K562 (cell line): Measurements from ENCODE around the gene AGO4. TPM values are rescaled to one million over a fixed set of nuclear protein-coding genes. Genes with fewer than 3 reads are reported as not detected.
"Not testable (repeated sequence)": the region's sequence is repeated elsewhere in the genome, so short reads cannot be mapped to it uniquely, and the experiment has no call there.

Experiments
- ATAC-seq: fragments of 200-7000 bp; cut with Tn5 transposase; 3 replicates; pipeline ENCODE4 v1.9.1; 2020; ENCODE audit warnings: moderate library complexity
- BruUV-seq: library from RNA; stranded (reverse); fragments of 400-500 nt; replicated peaks from 2 replicates; lab custom pipeline; 2021; lab: Mats Ljungman, UMichigan
- CTCF ChIA-PET: fragments of 300-600 bp; formaldehyde crosslinking; extraction: SDS; loops from one replicate; lab custom pipeline; 2021; ENCODE audit warnings: low intra/inter-chr PET ratio; lab: Yijun Ruan, JAX
- POLR2A ChIA-PET: fragments of 300-600, 350-650 bp; sonication (Branson Sonifier 250); formaldehyde crosslinking; extraction: SDS; loops from one replicate; lab custom pipeline; 2021; ENCODE audit warnings: antibody characterized with exemption, inconsistent platforms; lab: Yijun Ruan, JAX
- DNase-seq, 4 experiments: peaks; one replicate each; pipeline versions ENCODE4 v3.0.0 to v3.0.0-alpha.2; 2011 to 2018; ENCODE audit warnings: low spot score in 3 of 4, mixed read lengths in 3 of 4; ENCODE audit errors: extremely low read depth in 1 of 4
- FAIRE-seq: peaks from 2 replicates; lab custom pipeline; 2011; peaks lifted over from hg19 to GRCh38; lab: Jason Lieb, UNC
- H2AFZ ChIP-seq: 2 replicates; pipeline ENCODE4 v1.6.0; 2011; ENCODE audit warnings: low read depth, low read length, control low read depth, inconsistent platforms
- H3K27ac ChIP-seq: fragments of 200-600 bp; 3 replicates; pipeline ENCODE4 v1.8.0; 2011; ENCODE audit warnings: low read depth, mild to moderate bottlenecking, control low read depth, inconsistent platforms, low read length, moderate library complexity, mixed read lengths; ENCODE audit errors: extremely low read depth
- H3K27me3 ChIP-seq, 2 experiments: fragments of 300-600 bp in 1 of 2; 2 replicates in 1 of 2; 3 replicates in 1 of 2; pipeline versions ENCODE4 v1.6.0 to v1.8.0; 2011; ENCODE audit warnings: inconsistent platforms in 2 of 2, low read length in 2 of 2, mild to moderate bottlenecking in 1 of 2, mixed read lengths in 1 of 2, moderate library complexity in 1 of 2; ENCODE audit not compliant: control insufficient read depth in 2 of 2, insufficient read depth in 2 of 2
- H3K36me3 ChIP-seq: fragments of 300-600 bp; 3 replicates; pipeline ENCODE4 v1.8.0; 2011; ENCODE audit warnings: mild to moderate bottlenecking, low read length, inconsistent platforms; ENCODE audit not compliant: control insufficient read depth, insufficient read depth
- H3K4me1 ChIP-seq, 2 experiments: fragments of 200-600 bp in 1 of 2; replicated peaks in 1 of 2; 2 replicates in 1 of 2; 3 replicates in 1 of 2; pipeline versions ENCODE4 v1.5.1 to v1.8.0; 2011; ENCODE audit warnings: inconsistent platforms in 2 of 2, low read length in 2 of 2, mild to moderate bottlenecking in 1 of 2, mixed read lengths in 1 of 2, moderate library complexity in 1 of 2; ENCODE audit not compliant: control insufficient read depth in 2 of 2, insufficient read depth in 2 of 2
- H3K4me2 ChIP-seq: 2 replicates; pipeline ENCODE4 v1.6.1; 2011; ENCODE audit warnings: low read length, control low read depth, inconsistent platforms, mixed read lengths; ENCODE audit not compliant: insufficient read depth
- H3K4me3 ChIP-seq: fragments of 200-600 bp; sonication (generic), shearing (Covaris generic); 2 replicates; pipeline ENCODE4 v1.5.1; 2016; ENCODE audit warnings: control low read depth, inconsistent platforms
- H3K79me2 ChIP-seq: fragments of 200-600 bp; 3 replicates; pipeline ENCODE4 v1.8.0; 2011; ENCODE audit warnings: low read length, inconsistent platforms; ENCODE audit not compliant: control insufficient read depth, insufficient read depth
- H3K9ac ChIP-seq, 2 experiments: 2 replicates each; pipeline versions ENCODE4 v1.6.0 to v1.6.1; 2011; ENCODE audit warnings: low read depth in 2 of 2, low read length in 2 of 2, control low read depth in 1 of 2, inconsistent platforms in 1 of 2, mild to moderate bottlenecking in 1 of 2, mixed read lengths in 1 of 2; ENCODE audit not compliant: insufficient read depth in 1 of 2
- H3K9me1 ChIP-seq: one replicate; pipeline ENCODE4 v1.6.0; 2011; ENCODE audit warnings: inconsistent platforms, mild to moderate bottlenecking, low read length, moderate library complexity; ENCODE audit not compliant: control insufficient read depth, insufficient read depth
- H3K9me3 ChIP-seq: replicated peaks from 2 replicates; pipeline ENCODE4 v1.5.1; 2011; ENCODE audit warnings: low read depth, low read length, inconsistent platforms; ENCODE audit not compliant: control insufficient read depth, insufficient read depth
- H4K20me1 ChIP-seq: replicated peaks from 2 replicates; pipeline ENCODE4 v1.6.1; 2011; ENCODE audit warnings: low read length, inconsistent platforms, mixed read lengths; ENCODE audit not compliant: control insufficient read depth, insufficient read depth
- BHLHE40 ChIP-seq: IDR thresholded peaks from 2 replicates; pipeline ENCODE4 v1.6.1; 2011; ENCODE audit warnings: low read length, improper control_type of control experiment
- HMG20A ChIP-seq: fragments of 450-650 bp; formaldehyde crosslinking; conservative IDR thresholded peaks from 2 replicates; pipeline ENCODE4 v1.4.0; 2020; ENCODE audit warnings: mild to moderate bottlenecking, mixed read lengths
- IFI16 ChIP-seq: fragments of 250-450 bp; sonication (Bioruptor Pico); IDR thresholded peaks from 2 replicates; pipeline ENCODE4 v2.1.2; 2022; ENCODE audit warnings: mild to moderate bottlenecking, inconsistent platforms
- JUND ChIP-seq, 2 experiments: IDR thresholded peaks; 2 replicates in 1 of 2; 3 replicates in 1 of 2; pipeline ENCODE4 v1.6.1; 2011; ENCODE audit warnings: borderline replicate concordance in 2 of 2, low read depth in 2 of 2, low read length in 2 of 2, improper control_type of control experiment in 1 of 2, missing biosample characterization in 1 of 2, missing genetic modification characterization in 1 of 2, missing genetic modification reagents in 1 of 2
- MXI1 ChIP-seq: IDR thresholded peaks from 2 replicates; pipeline ENCODE4 v1.6.1; 2011; ENCODE audit warnings: low read depth, mild to moderate bottlenecking, improper control_type of control experiment, low read length
- TEAD4 ChIP-seq, 2 experiments: sonication (generic) in 1 of 2; formaldehyde crosslinking in 1 of 2; IDR thresholded peaks; 2 replicates each; pipeline versions ENCODE4 v1.6.1 to v1.8.0; 2012 to 2022; ENCODE audit warnings: borderline replicate concordance in 1 of 2, inconsistent platforms in 1 of 2, low read length in 1 of 2, mild to moderate bottlenecking in 1 of 2, missing genetic modification reagents in 1 of 2
- ZNF134 ChIP-seq: fragments of 250-450 bp; sonication (Bioruptor Pico); conservative IDR thresholded peaks from 2 replicates; pipeline ENCODE4 v1.4.0; 2020
- WGBS: fragments of 100-300 bp; shearing (Covaris generic); methylation state at CpG from one replicate; pipeline ENCODE4 v1.1.6; 2016; ENCODE audit warnings: low coverage, mixed read lengths; ENCODE audit not compliant: insufficient coverage; ENCODE audit errors: missing lambda C conversion rate; 5-methylcytosine and 5-hydroxymethylcytosine counted together
- in situ Hi-C: fragments of 300-500 bp; cut with MboI; formaldehyde crosslinking; loops from 4 replicates; pipeline ENCODE4 v1.15.0; 2018; ENCODE audit warnings: inconsistent platforms, mixed read lengths
- intact Hi-C: fragments of 100-400 bp; cut with micrococcal nuclease; formaldehyde crosslinking; loops from 2 replicates; pipeline ENCODE4 v1.14.2; 2022
- polyA plus RNA-seq, 8 experiments: library from polyadenylated mRNA; depleted of rRNA in 4 of 8; stranded (reverse) in 5 of 8; unstranded in 3 of 8; fragments of >200 nt; fragmentation: Nextera tagmentation in 2 of 8; fragmentation: Illumina TruSeq in 1 of 8; extraction: Ambion mirVana in 2 of 8; extraction: Trizol in 1 of 8; gene quantifications; 2 replicates each; pipeline versions ENCODE4 v1.2.1 to v1.2.3, GENCODE V29; 2011 to 2014; ENCODE audit warnings: inconsistent platforms in 1 of 8, missing spikeins in 1 of 8
- total RNA-seq, 7 experiments: library from RNA; depleted of rRNA in 6 of 7; stranded (reverse); fragments of >200 nt in 6 of 7; fragmentation: Illumina TruSeq in 2 of 7; extraction: Trizol in 2 of 7; gene quantifications; 2 replicates each; pipeline versions ENCODE4 v1.2.1 to v1.2.3, GENCODE V29; 2011 to 2021; ENCODE audit warnings: low replicate concordance in 1 of 7
- TF ChIP-seq, protein P1 (sequence below): fragments of 450-650 bp; formaldehyde crosslinking; conservative IDR thresholded peaks from 2 replicates; pipeline ENCODE4 v1.4.0; 2022; ENCODE audit warnings: mild to moderate bottlenecking, missing genetic modification characterization
- TF ChIP-seq, protein P2 (sequence below): fragments of 250-450 bp; sonication (Bioruptor Pico); IDR thresholded peaks from 2 replicates; pipeline ENCODE4 v1.8.0; 2022; ENCODE audit warnings: moderate library complexity, mild to moderate bottlenecking, inconsistent platforms

AGO4 gene
- total and polyA plus RNA-seq, 9 of the 15 experiments (the other 6 are each of a cell fraction or from before 2014, with no cell fraction given): 1.3 to 10.5 (median 6.5) TPM

DNA sequence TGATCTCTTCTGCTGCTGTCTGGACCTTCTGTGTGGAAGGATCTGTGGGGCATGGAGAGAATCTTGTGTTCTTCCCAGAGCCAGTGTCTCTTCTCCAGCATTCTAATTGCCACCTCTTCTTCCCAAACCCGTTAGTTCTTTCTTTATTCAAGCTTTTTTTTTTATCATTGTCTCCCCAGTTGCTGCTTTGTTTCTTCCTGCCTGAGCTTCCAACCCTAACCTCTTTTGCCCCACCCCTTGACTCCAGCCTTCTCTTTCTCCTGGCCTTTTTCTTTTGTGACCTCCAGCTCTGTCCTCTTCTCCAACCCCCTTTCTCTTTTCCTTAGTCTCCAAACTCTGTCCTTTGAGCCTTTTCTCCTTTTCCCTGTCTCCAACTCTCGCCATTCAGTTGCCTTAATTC lies 79.7 kb downstream of the AGO4 start (continued):
- TF ChIP-seq, protein P1, sequence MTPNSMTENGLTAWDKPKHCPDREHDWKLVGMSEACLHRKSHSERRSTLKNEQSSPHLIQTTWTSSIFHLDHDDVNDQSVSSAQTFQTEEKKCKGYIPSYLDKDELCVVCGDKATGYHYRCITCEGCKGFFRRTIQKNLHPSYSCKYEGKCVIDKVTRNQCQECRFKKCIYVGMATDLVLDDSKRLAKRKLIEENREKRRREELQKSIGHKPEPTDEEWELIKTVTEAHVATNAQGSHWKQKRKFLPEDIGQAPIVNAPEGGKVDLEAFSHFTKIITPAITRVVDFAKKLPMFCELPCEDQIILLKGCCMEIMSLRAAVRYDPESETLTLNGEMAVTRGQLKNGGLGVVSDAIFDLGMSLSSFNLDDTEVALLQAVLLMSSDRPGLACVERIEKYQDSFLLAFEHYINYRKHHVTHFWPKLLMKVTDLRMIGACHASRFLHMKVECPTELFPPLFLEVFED: peak; percentile 77
- TF ChIP-seq, all 486 proteins: peak for 6

DNA sequence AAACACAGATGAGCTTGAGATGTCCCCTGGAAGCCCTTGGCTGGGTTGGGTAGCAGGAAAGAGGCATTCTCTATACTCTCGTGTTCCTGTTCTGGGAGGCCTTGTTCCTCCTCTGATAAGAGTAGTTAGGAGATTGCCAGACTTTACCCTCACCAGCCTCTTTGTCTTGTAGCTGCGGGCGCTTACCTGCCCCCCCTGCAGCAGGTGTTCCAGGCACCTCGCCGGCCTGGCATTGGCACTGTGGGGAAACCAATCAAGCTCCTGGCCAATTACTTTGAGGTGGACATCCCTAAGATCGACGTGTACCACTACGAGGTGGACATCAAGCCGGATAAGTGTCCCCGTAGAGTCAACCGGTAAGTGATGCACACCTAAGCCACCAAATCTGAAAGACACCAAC lies 80.4 kb downstream of the AGO4 start:
- TF ChIP-seq BHLHE40: no peak
- no peak for TF ChIP-seq ZNF134 (CRISPR knock-in tag)
- TF ChIP-seq JUND (IDR thresholded peaks at IDR 0.05; ENCODE audit: borderline replicate concordance, low read depth, low read length): no peak
- TF ChIP-seq JUND (tag; IDR thresholded peaks at IDR 0.05; ENCODE audit: borderline replicate concordance, low read depth, low read length): no peak
- no peak for TF ChIP-seq IFI16 (CRISPR knock-in tag)
- TF ChIP-seq, protein P2, sequence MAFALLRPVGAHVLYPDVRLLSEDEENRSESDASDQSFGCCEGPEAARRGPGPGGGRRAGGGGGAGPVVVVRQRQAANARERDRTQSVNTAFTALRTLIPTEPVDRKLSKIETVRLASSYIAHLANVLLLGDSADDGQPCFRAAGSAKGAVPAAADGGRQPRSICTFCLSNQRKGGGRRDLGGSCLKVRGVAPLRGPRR (CRISPR knock-in tag): no peak
- no peak for TF ChIP-seq MXI1
- no peak for TF ChIP-seq TEAD4 (IDR thresholded peaks at IDR 0.05; ENCODE audit: low read length)
- no peak for TF ChIP-seq TEAD4 (CRISPR knock-in tag; IDR thresholded peaks at IDR 0.05; ENCODE audit: borderline replicate concordance)
- no peak for TF ChIP-seq HMG20A (CRISPR knock-in tag)
- DNase-seq (peak in 1 of 4 experiments; percentile 5), ATAC-seq (no peak), FAIRE-seq (no peak)
- intact Hi-C loops (loop anchor here (10.0 kb wide), 1 partner anchor 437 kb away; the partner anchor contains the start of gene EVA1B), in situ Hi-C loops (no loop called here)
- Histone ChIP-seq H3K9me3 (no peaks in the 10 kb centered on the region), H3K27ac (no peak overlapping the region), H3K36me3 (peaks cover 46% of the 10 kb centered on the region), H2AFZ (no peak overlapping the region), H4K20me1 (peaks cover 23% of the 10 kb centered on the region), H3K79me2 (peaks cover 70% of the 10 kb centered on the region), H3K4me3 (no peak overlapping the region), H3K9me1 (peaks cover 6% of the 10 kb centered on the region), H3K9ac (peak overlapping the region in 1 of 2 experiments; percentile 53; a peak in 2 of 4 replicates), H3K4me2 (no peak overlapping the region), H3K4me1 (peaks cover 28 to 50% of the 10 kb centered on the region in 2 experiments), H3K27me3 (no peaks in the 10 kb centered on the region)
- ChIA-PET CTCF (no interaction called here), POLR2A (interaction anchor here (1.5 kb wide), 1 partner anchor 25 kb away, joined by 4 read pairs; no protein-coding TSS in a partner anchor)
- TSS peak; percentile 2 for BruUV-seq
- WGBS: 89% methylated on average over 11 of the region's 11 CpGs

DNA sequence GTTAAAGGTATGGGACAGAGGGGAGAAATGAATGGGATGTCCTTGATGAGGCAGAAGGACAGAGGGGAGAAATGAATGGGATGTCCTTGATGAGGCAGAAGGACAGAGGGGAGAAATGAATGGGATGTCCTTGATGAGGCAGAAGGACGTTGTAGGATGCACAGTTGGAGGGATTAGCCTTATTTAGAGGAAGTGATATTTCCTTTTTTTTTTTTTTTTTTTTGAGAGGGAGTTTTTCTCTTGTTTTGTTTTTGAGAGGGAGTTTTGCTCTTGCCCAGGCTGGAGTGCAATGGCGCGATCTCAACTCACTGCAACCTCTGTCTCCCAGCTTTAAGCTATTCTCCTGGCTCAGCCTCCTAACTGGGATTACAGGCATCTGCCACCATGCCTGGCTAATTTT lies 81.2 kb downstream of the AGO4 start:
- H3K9ac ChIP-seq, BruUV-seq, H2AFZ ChIP-seq, H3K4me3 ChIP-seq, ATAC-seq, H3K27me3 ChIP-seq, CTCF ChIA-PET, H3K27ac ChIP-seq, H3K4me2 ChIP-seq, in situ Hi-C loops, FAIRE-seq, DNase-seq, H3K9me3 ChIP-seq, H3K9me1 ChIP-seq: not testable (repeated sequence)
- POLR2A ChIA-PET: interaction anchor here (0.6 kb wide), 1 partner anchor 239 kb away, joined by 3 read pairs; no protein-coding TSS in a partner anchor
- intact Hi-C loops: loop anchor here (10.0 kb wide), 1 partner anchor 436 kb away; the partner anchor contains the start of gene EVA1B
- H4K20me1 ChIP-seq: peaks cover 28% of the 10 kb centered on the region
- H3K36me3 ChIP-seq: peaks cover 53% of the 10 kb centered on the region
- WGBS: 75% methylated on average over 3 of the region's 3 CpGs
- H3K79me2 ChIP-seq: peaks cover 62% of the 10 kb centered on the region
- peaks cover 28 to 47% of the 10 kb centered on the region in 2 experiments for H3K4me1 ChIP-seq
